ENCODE data around the gene TLR3.
"Not testable (repeated sequence)": the region's sequence is repeated elsewhere in the genome, so short reads cannot be mapped to it uniquely, and the experiment has no call there.

The TLR3 gene

DNA sequence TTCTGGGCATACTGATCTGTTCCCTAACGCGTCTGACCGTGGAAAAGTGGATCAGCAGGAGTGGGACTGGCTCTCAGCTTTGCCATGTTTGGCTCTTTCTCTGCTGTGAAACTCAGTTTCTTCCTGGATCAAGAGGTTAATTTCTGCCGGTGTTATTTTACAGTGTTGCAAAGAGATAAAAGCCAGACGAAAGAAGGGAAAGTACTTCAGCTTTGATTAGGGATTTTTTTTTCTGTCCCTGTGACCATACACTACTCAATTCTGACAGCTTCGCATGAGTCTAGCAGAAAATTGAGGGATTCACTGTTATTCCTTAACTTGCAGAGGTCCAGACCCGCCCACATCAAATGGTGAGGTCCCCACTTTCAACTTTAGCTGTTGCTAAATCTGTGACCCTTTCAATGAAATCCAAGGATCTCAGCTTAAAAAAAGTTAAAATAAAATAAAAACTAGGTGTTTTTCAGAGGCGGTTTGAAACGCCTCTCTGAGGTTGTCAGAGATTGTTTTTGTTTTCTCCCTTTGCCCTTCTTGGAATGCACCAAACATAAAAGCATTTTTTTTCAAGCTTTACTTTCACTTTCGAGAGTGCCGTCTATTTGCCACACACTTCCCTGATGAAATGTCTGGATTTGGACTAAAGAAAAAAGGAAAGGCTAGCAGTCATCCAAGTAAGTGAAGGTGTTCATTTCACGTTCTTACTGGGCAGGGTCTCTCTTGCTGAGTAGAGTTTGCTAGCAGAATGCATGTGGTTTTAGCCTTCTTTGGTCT, at the start of gene TLR3:
TLR3 (plus strand) TSS at position 576 of the 768 bp plus-strand sequence. CDS start 7,464 bp downstream, outside the sequence.
- DNase-seq (ENCODE audit: low spot score): no peak

DNA sequence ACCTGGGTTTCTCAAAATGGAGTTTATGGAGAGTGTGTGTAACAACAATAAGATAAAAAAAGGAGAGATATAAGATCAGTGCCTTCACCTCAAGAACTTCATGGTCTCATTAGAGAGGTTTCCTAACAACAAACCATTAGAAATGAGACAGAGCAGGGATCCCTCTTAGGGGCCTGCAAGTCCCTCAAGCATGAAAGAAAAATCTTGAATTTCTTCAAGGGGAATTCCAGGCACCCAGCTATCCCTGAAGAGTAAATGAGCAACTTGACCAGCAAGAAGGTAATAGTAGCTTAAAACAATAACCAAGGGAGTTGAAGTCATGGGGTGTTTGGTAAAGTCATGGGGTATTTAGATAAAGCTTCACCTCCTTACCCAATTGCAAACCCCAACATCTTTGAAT, 49.7 kb upstream of the TLR3 start:
- no peak for DNase-seq (ENCODE audit: low spot score)

GRCh38 chr4:186020106-186020792, 48.7 kb upstream of the TLR3 start:
- DNase-seq (ENCODE audit: low spot score): no peak

DNA sequence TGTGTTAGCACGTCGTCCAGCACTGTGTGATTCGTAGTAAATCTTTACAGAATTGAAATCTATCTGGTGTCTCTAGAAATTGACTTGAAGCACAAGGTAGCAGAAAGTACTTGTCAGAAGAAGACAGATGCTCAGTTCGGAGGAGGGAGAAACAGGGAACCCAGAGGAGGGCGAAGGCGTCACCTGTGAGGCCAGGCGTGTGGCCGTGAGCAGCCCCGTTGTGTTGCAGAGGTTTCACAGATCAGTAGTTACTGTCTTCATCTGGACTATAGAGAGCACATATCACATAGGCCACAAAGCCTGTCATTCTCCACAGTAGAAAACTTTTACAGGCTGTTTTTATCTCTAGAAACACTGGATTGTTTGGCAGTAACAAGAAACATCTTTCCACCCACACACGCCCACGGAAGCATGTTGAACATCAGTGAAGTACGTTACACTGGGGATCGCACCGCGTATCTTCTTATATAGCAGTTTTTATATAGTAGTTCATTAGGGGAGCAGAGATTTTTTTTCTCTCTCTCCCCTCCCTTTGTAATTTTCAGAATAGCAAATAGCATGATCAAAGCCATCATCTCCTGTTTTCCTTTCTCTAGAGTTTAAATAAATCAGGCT, 48.1 kb upstream of the TLR3 start:
- DNase-seq (ENCODE audit: low spot score): peak; percentile 45

GRCh38 chr4:186021461-186022167, 47.3 kb upstream of the TLR3 start:
- peak; percentile 78 for DNase-seq (ENCODE audit: low spot score)

- no peak for DNase-seq (ENCODE audit: low spot score)
These were observed 45.0 kb upstream of the TLR3 start for GRCh38 chr4:186023975-186024374.

DNA sequence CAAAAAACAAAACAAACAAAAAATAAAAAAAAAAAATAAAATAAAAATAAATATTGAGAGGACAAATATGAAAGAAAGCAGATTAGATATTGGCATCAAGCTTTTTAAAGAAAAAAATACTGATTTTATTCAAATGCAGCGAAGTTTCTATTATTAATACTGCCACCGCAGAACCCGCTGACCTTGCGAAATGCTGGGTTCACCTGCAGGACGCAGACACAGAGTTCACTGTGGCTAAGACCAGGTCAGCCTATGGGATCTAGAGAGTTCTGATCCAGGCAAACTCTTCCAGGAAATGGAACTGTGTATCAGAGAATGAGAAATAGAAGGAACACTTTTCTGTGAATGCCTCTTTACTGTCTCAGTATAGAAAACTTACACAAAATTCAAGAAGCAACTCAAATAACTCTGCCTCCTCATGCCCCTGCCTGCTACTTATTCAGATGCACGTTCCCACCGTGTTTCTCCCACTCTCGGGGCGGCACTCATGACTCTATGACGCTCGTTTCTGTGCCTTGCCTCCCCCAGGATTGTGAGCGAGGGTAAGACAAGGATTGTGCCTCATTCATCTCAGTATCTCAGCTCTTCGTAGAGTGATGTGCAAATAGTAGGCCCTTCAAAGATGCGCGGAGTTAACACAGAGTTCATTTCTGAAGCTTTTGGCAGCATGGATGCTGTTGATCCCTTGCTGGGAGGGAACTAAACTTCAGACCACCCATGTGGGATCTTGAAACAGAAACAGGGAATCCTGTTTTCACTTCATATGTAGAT, 44.1 kb upstream of the TLR3 start:
- DNase-seq (ENCODE audit: low spot score): no peak

DNA sequence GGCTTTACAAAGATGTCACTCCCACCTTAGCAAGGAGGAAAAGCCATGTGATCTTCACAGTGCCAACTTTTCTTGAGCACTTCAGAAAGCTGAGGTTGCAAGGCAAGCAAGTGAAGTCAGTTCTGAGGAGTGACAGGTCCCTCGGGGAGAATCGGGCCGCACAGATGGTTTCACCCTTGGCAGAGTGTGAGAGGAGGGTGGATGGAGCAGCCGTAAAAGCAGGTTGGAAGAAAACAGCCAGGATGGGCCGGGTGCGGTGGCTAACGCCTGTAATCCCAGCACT, 43.6 kb upstream of the TLR3 start:
- DNase-seq (ENCODE audit: low spot score): no peak

DNA sequence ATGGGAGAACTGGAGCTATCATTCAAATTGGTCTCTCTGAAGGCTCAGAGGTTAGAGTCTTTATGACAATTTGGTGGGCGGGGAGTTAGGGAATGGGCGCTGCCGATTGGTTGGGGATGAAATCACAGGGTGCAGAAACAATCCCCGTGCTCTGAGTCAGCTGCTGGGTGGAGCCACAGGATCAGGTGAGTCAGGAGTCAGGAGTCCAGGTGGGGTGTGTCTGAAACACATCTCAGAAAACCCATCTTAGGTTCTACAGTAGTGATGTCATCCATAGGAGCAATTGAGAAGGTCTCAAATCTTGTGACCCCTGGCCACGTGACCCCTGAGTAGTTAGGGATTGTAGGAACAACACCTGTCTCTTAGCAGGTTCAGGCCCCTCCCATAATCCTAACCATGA, 41.6 kb upstream of the TLR3 start:
- no peak for DNase-seq (ENCODE audit: low spot score)

DNA sequence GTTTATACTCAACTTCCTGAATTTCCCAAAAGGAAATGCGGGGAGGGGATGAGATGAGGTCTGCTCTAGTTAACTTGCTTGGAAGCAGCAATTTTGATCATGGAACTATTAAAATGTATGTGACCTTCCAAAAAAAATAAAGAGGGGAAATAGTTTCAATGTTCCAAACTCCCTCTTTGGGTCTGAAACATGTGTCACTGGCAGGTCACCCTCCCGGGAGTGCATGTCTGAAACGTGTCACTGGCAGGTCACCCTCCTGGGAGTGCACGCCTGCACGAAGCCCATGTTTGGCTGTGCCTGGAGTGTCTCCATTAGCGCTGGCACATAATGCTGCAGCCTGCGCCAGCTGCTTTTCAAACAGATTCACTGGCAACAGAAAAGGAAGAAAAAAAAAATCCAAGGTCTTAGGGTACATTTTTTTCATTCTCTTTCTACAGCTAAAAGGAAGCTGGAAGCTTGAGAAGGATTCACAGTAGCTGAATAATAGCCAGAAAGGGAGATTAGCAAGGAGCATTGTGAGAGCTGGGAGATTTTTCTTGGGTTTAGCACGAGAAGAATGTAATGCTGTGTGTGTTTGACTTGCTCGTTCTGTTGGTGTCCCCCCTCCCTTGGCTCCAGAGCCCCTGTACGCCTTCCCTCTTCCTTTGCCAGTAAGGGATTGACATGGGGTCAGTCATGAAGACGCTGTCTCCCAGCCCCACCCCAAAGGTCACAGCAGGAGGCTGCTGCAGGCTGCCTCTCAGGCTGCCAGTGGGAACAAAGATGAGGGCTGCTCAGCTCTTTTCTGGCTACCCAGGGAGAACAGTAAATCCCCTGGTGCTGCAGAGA, 39.2 kb upstream of the TLR3 start:
- peak; percentile 56 for DNase-seq (ENCODE audit: low spot score)

GRCh38 chr4:186030399-186030775, 38.6 kb upstream of the TLR3 start:
- no peak for DNase-seq (ENCODE audit: low spot score)

DNA sequence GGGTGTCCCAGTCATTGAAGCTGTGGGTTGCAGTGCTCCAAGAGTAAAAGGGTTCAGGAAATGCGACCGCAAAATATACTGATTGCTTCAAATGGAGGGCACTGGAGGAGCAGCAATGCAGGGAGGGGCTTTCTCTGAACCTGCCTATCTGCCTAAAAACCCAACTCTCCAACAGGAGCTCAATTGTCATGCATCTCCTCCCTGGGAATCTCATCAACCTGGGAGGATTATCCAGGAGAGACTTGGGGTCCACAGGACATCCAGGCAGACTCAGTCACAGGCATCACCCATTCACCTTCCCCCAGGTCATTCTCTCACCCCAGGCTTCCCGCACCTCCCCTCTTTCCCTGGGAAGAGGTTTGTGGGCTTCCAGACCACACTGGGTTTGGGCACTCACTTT, 38.2 kb upstream of the TLR3 start:
- no peak for DNase-seq (ENCODE audit: low spot score)

DNA sequence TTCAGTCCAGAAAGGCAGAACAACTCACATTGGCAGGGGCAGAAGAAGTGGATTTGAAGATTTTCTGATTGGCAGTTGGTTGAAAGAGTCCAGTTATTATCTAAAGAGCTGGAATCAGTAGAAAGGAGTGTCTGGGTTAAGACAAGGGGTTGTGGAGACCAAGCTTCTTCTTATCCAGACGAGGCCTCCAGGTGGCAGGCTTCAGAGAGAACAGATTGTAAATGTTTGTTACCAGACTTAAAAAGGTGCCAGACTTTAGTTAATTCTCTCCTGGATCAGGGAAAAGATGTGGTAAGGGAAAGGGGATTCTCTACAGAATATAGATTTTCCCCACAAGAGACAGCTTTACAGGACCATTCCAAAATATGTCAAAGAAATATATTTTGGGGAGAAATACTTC, 36.7 kb upstream of the TLR3 start:
- no peak for DNase-seq (ENCODE audit: low spot score)

DNA sequence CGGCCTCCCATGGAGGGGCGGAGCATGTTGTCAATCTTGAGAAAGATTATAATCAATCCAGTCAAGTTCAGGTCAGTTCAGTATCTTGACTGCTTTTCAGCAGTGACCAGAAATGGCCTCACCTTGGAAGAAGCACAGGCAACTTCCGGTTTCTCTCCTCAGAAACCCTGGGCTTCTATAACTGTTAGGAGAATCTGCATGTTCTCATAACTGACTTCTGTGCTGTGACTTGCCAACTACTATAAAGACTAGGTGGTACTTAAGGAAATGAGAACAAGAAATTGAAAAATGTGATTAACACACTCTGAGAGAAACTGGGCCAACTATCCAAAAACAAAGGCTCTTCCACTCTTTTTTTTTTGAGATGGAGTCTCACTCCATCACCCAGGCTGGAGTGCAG, 35.9 kb upstream of the TLR3 start:
- DNase-seq (ENCODE audit: low spot score): no peak

GRCh38 chr4:186034613-186035012, 34.3 kb upstream of the TLR3 start:
- not testable (repeated sequence) for DNase-seq (ENCODE audit: low spot score)

GRCh38 chr4:186036976-186037581, 31.9 kb upstream of the TLR3 start:
- DNase-seq (ENCODE audit: low spot score): no peak

GRCh38 chr4:186037692-186038658, 31.0 kb upstream of the TLR3 start:
- peak; percentile 93 for DNase-seq (ENCODE audit: low spot score)

DNA sequence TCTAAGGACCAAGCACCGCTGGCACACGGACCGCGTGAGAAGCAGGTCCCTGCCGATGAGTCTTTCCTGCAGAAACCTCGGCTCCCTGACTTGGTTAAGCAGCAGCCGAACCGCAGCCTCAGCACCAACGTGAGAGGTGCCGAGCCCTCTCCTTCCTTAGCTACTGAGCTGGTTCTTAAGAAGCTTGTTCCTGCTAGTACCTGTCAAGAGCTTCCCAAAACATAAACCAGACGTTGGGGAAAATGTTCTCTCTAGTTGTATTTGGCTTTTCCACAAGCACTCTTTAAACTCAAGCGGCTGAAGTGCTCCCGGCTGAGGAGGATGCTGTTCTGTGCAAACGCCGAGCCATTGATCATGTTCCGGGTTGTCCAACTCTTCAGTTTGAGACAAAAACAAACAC, 29.3 kb upstream of the TLR3 start:
- DNase-seq (ENCODE audit: low spot score): no peak

DNA sequence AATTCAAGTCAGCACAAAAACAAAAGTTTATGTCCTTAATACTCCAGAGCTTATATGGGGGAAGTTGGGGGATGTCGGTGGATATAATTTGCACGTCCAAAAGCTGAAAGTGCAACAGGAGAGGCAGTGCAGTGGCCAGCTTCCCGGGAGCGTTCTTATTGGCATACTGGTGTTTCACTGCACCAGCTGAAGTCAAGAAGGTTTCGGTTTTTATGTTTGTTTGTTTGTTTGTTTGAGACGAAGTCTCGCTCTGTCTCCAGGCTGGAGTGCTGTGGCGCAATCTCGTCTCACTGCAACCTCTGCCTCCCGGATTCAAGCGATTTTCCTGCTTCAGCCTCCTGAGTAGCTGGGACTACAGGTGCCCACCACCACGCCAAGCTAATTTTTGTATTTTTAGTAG, 28.6 kb upstream of the TLR3 start:
- no peak for DNase-seq (ENCODE audit: low spot score)

DNA sequence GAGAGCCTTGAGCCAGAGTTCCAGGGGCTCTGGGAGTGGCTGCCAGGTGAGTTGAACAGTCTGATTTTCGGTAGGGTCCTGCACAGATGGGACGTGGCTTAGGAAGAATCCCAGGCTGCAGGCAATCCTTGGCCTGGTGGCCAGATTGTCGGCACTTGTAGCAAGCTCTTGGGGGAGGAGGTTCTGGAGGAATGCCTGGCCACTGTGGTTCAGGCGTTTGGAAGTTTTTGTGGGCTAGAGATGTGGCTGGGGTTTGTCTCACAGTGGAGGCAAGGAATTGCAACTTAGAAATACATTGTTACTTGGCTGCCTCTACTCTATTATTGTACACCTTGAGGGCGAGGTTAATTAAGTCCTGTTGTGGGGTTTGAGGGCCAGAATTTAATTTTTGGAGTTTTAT, 21.5 kb upstream of the TLR3 start:
- not testable (repeated sequence) for DNase-seq (ENCODE audit: low spot score)

All from Ammon's horn (tissue), 1 donor.